ENCODE measurements around the gene IGLL5.

Gene IGLL5

DNA sequence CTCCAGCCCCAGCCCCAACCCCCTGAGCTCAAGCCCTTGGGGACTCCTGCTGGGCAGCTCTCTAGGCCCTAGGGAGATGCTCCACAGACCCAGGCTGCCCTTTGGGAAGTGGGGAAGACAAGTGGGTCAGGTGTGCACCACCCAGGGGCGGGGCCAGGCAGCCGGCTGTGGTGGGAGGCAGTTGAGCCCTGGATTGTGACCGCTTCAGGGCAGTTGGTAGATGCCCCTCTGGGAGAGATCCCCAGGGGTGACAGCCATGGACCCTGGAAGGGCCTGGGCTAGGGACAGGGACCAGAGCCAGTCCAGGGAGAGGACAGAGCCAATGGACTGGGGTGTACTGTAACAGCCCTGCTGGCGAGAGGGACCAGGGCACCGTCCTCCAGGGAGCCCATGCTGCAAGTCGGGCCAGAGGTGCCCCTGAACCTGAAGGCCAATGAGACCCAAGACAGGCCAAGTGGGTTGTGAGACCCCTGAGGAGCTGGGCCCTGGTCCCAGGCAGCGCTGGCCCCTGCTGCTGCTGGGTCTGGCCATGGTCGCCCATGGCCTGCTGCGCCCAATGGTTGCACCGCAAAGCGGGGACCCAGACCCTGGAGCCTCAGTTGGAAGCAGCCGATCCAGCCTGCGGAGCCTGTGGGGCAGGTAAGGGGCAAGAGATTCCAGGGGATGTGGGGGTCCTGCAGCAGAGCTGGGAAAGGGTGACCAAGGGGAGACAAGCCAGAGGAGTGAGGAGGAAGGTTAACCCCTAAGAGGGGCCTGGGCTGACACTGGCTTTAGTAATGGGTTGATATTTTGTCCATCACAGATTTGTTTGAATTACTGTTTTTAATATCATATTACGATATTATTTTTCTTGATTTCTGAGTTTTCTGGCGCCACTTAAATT is at the start of gene IGLL5:
Gene IGLL5, plus strand, starts transcription at position 196 of the 883 bp plus-strand sequence. Its CDS starts 238 bp downstream, at position 434.
- ChIA-PET POLR2A (no interaction called here), CTCF (no interaction called here)
- no peak for DNase-seq (ENCODE audit: low read depth, low spot score)
- TF ChIP-seq CTCF (IDR thresholded peaks at IDR 0.05; ENCODE audit: insufficient read depth, low read length, missing control alignments) = no peak
- H3K4me3 ChIP-seq (ENCODE audit: low read depth, low read length) = no peak within 1 kb of the TSS

- no peak overlapping the region for H3K4me3 ChIP-seq (ENCODE audit: low read depth, low read length)
- TF ChIP-seq CTCF (IDR thresholded peaks at IDR 0.05; ENCODE audit: insufficient read depth, low read length, missing control alignments) = no peak
- no peak for DNase-seq (ENCODE audit: low read depth, low spot score)
- ChIA-PET POLR2A (no interaction called here), CTCF (interaction anchor here (0.6 to 2.7 kb wide), 2 partner anchors 10 to 121 kb away, joined by 3 to 14 read pairs; no protein-coding TSS in a partner anchor)
Measured at GRCh38 chr22:22838148-22838786, 49.3 kb upstream of the IGLL5 start.

GRCh38 chr22:22839570-22840314 is 47.9 kb upstream of the IGLL5 start:
- CTCF ChIA-PET = interaction anchor here (2.7 kb wide), 1 partner anchor 9 kb away, joined by 14 read pairs; no protein-coding TSS in a partner anchor
- H3K4me3 ChIP-seq (ENCODE audit: low read depth, low read length) = no peak overlapping the region
- TF ChIP-seq CTCF (IDR thresholded peaks at IDR 0.05; ENCODE audit: insufficient read depth, low read length, missing control alignments) = no peak
- no peak for DNase-seq (ENCODE audit: low read depth, low spot score)
- POLR2A ChIA-PET = no interaction called here

GRCh38 chr22:22840780-22841179 is 46.8 kb upstream of the IGLL5 start:
- no peak for DNase-seq (ENCODE audit: low read depth, low spot score)
- ChIA-PET CTCF (no interaction called here), POLR2A (no interaction called here)
- no peak overlapping the region for H3K4me3 ChIP-seq (ENCODE audit: low read depth, low read length)
- no peak for TF ChIP-seq CTCF (IDR thresholded peaks at IDR 0.05; ENCODE audit: insufficient read depth, low read length, missing control alignments)

GRCh38 chr22:22841598-22841997 is 46.0 kb upstream of the IGLL5 start:
- no peak for TF ChIP-seq CTCF (IDR thresholded peaks at IDR 0.05; ENCODE audit: insufficient read depth, low read length, missing control alignments)
- CTCF ChIA-PET = no interaction called here
- H3K4me3 ChIP-seq (ENCODE audit: low read depth, low read length) = no peak overlapping the region
- POLR2A ChIA-PET = no interaction called here
- no peak for DNase-seq (ENCODE audit: low read depth, low spot score)

DNA sequence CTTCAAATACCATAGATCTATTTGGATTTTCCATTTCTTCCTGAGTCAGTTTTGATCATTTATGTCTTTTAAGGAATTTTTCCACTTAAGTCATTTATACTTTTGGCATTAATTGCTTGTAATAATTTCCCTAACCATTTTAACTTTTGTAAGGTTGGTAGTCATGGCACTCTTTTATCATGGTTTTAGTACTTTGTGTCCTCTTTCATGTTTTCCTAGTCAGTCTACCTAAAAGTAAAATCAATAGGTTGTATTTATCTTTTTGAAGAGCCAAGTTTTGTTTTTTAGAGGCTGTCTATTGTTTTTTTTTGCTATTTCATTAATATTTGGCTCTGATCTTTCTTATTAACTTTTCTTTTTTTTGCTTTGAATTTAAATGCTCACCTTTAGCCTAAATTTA is 45.5 kb upstream of the IGLL5 start:
- ChIA-PET CTCF (no interaction called here), POLR2A (no interaction called here)
- no peak for DNase-seq (ENCODE audit: low read depth, low spot score)
- no peak for TF ChIP-seq CTCF (IDR thresholded peaks at IDR 0.05; ENCODE audit: insufficient read depth, low read length, missing control alignments)
- H3K4me3 ChIP-seq (ENCODE audit: low read depth, low read length) = no peak overlapping the region

All from AG04449 (cell line).